Upper lobe of left lung (tissue), 4 donors: ENCODE measurements around the gene PRKG1.

Source experiments
- CTCF ChIP-seq, 6 experiments: fragments of 450-650 bp in 4 of 6; fragments of 200-600 bp in 2 of 6; sonication (generic) in 2 of 6; IDR thresholded peaks; one replicate each; pipeline ENCODE4 v1.5.1; 2016 to 2019; ENCODE audit warnings: antibody characterized with exemption in 6 of 6
- POLR2AphosphoS5 ChIP-seq, 2 donors: sonication (generic); formaldehyde crosslinking; IDR thresholded peaks; one replicate each; pipeline ENCODE4 v1.5.1; 2017; ENCODE audit warnings: antibody characterized with exemption in 2 of 2

GRCh38 chr10:51300617-51301304 is 226.5 kb downstream of the PRKG1 start:
- TF ChIP-seq CTCF (IDR thresholded peaks at IDR 0.05) (no peak), POLR2AphosphoS5 (IDR thresholded peaks at IDR 0.05) (no peak)
